ENCODE data around the gene KCNIP1. TPM values are rescaled to one million over a fixed set of nuclear protein-coding genes. Genes with fewer than 3 reads are reported as not detected.

Gene KCNIP1
- total RNA-seq, 4 donors from 2014 or later, result 1.2 to 2.7 TPM; not detected in 2

DNA sequence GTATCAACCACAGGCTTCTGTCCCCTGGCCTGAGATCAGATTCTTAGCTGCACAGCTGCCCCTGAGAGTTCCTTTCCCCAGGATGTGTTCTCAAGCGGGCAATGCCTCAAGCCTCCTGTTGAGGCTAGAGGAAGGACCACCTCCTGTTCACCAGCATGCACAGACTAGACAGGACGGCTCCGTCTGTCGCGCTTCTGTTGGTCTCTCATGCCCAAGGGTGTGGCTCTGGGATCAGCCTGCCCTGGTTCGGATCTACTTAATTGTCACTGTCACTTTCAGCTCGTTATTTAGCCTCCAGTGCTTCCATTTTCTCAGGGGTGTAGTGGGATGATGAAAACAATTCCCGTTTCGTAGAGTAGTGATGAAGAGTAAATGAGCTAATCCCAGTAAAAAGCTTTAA, 103.1 kb downstream of the KCNIP1 start:
- no peak for DNase-seq
- WGBS, 2 donors (ENCODE audit: low coverage in 1 of 2), result 65 to 66% methylated on average over 6 to 9 of the region's 9 CpGs
- no peaks in the 10 kb centered on the region for H3K27me3 ChIP-seq
- in situ Hi-C loops (cut with MboI; ENCODE audit: low pct_ligation_motif_present in 1 of 4, low pct_unique_long_range_greater_than_20kb in 1 of 4, low sequenced_read_pairs in 3 of 4), result loop anchor here in 2 of 4 donors (25.0 kb wide), 2 partner anchors 170 to 370 kb away; partner anchors contain the start of gene C5orf58 (in 1 of the 2)
- H3K9me3 ChIP-seq, result no peaks in the 10 kb centered on the region
- intact Hi-C loops (cut with DNase I; ENCODE audit: low total_unique reads), result loop anchor here (10.0 kb wide), 1 partner anchor 1008 kb away; no protein-coding TSS in a partner anchor
- no peak overlapping the region for H3K4me3 ChIP-seq
- no peaks in the 10 kb centered on the region for H3K36me3 ChIP-seq
- no peak overlapping the region for H3K27ac ChIP-seq
- no peak for TF ChIP-seq CTCF (IDR thresholded peaks at IDR 0.05)
- no peak for TF ChIP-seq POLR2AphosphoS5 (IDR thresholded peaks at IDR 0.05)
- no peak for TF ChIP-seq POLR2A (IDR thresholded peaks at IDR 0.05)
- no peak for TF ChIP-seq EP300 (IDR thresholded peaks at IDR 0.05; ENCODE audit: low read depth)
- no peaks in the 10 kb centered on the region for H3K4me1 ChIP-seq

DNA sequence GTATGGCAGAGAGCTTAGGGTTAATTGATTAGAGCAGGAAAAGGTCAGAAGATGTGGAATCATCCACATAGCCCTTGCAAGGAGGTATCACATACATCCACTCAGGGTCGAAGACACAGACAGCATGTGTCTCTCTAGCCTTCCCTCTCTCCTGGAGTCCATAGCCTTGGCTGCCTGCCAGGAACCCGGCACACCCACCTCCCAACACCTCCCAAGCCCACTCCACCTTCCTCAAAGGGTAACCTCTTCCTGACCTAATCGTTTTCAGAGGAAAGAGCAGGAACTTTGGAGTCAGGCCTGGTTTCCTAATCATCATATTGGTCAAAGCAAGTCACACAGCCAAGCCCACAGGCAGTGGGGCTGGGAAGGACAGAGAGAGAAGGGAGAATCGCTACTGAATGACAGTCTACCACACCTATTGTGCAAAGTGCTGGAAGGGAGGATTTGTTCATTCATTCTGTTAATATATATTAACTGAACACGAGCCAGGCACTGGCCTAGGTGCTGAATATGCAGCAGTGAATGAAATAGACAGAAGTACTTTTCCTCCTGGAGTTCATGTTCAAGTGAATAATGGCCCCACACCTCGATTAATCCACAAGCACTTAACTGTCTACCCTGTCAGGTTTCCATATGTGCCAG, 107.8 kb downstream of the KCNIP1 start:
- 40% methylated on average over 6 of the region's 6 CpGs; no CpG with 5 or more reads in 1 of the 2 donors for WGBS, 2 donors (ENCODE audit: low coverage in 1 of 2)
- DNase-seq, result no peak
- TF ChIP-seq POLR2A (IDR thresholded peaks at IDR 0.05), result no peak
- TF ChIP-seq EP300 (IDR thresholded peaks at IDR 0.05; ENCODE audit: low read depth), result no peak
- TF ChIP-seq POLR2AphosphoS5 (IDR thresholded peaks at IDR 0.05), result no peak
- no peaks in the 10 kb centered on the region for H3K36me3 ChIP-seq
- no peak overlapping the region for H3K27ac ChIP-seq
- no peak overlapping the region for H3K4me3 ChIP-seq
- in situ Hi-C loops (cut with MboI; ENCODE audit: low pct_ligation_motif_present in 1 of 4, low pct_unique_long_range_greater_than_20kb in 1 of 4, low sequenced_read_pairs in 3 of 4), result loop anchor here in 2 of 4 donors (25.0 kb wide), 2 partner anchors 174 to 374 kb away; partner anchors contain the start of gene C5orf58 (in 1 of the 2)
- H3K4me1 ChIP-seq, result no peaks in the 10 kb centered on the region
- H3K9me3 ChIP-seq, result no peaks in the 10 kb centered on the region
- intact Hi-C loops (cut with DNase I; ENCODE audit: low total_unique reads), result no loop called here
- no peaks in the 10 kb centered on the region for H3K27me3 ChIP-seq

GRCh38 chr5:170612256-170612678, 108.4 kb downstream of the KCNIP1 start:
- Histone ChIP-seq H3K9me3 (no peaks in the 10 kb centered on the region), H3K36me3 (no peaks in the 10 kb centered on the region), H3K27me3 (no peaks in the 10 kb centered on the region), H3K27ac (no peak overlapping the region), H3K4me1 (no peaks in the 10 kb centered on the region), H3K4me3 (no peak overlapping the region)
- in situ Hi-C loops (cut with MboI; ENCODE audit: low pct_ligation_motif_present in 1 of 4, low pct_unique_long_range_greater_than_20kb in 1 of 4, low sequenced_read_pairs in 3 of 4) (loop anchor here in 2 of 4 donors (25.0 kb wide), 2 partner anchors 175 to 375 kb away; partner anchors contain the start of gene C5orf58 (in 1 of the 2)), intact Hi-C loops (cut with DNase I; ENCODE audit: low total_unique reads) (no loop called here)
- TF ChIP-seq CTCF (IDR thresholded peaks at IDR 0.05) (no peak), EP300 (IDR thresholded peaks at IDR 0.05; ENCODE audit: low read depth) (no peak), POLR2A (IDR thresholded peaks at IDR 0.05) (no peak), POLR2AphosphoS5 (IDR thresholded peaks at IDR 0.05) (no peak)
- 87% methylated on average over 6 of the region's 6 CpGs; no CpG with 5 or more reads in 1 of the 2 donors for WGBS, 2 donors (ENCODE audit: low coverage in 1 of 2)
- no peak for DNase-seq

GRCh38 chr5:170614065-170614490, 110.3 kb downstream of the KCNIP1 start:
- Histone ChIP-seq H3K27me3 (no peaks in the 10 kb centered on the region), H3K9me3 (no peaks in the 10 kb centered on the region), H3K4me1 (peaks cover 0 to 6% (median 0%) of the 10 kb centered on the region in 4 donors), H3K4me3 (no peak overlapping the region), H3K27ac (no peak overlapping the region), H3K36me3 (no peaks in the 10 kb centered on the region)
- DNase-seq, result no peak
- intact Hi-C loops (cut with DNase I; ENCODE audit: low total_unique reads), result no loop called here
- no peak for TF ChIP-seq POLR2AphosphoS5 (IDR thresholded peaks at IDR 0.05)
- no peak for TF ChIP-seq EP300 (IDR thresholded peaks at IDR 0.05; ENCODE audit: low read depth)
- 65% methylated on average over 5 of the region's 5 CpGs; no CpG with 5 or more reads in 1 of the 2 donors for WGBS, 2 donors (ENCODE audit: low coverage in 1 of 2)
- in situ Hi-C loops (cut with MboI; ENCODE audit: low pct_ligation_motif_present in 1 of 4, low pct_unique_long_range_greater_than_20kb in 1 of 4, low sequenced_read_pairs in 3 of 4), result loop anchor here in 2 of 4 donors (25.0 kb wide), 2 partner anchors 177 to 377 kb away; partner anchors contain the start of gene C5orf58 (in 1 of the 2)

GRCh38 chr5:170614720-170615119, 110.9 kb downstream of the KCNIP1 start:
- H3K9me3 ChIP-seq, result no peaks in the 10 kb centered on the region

More at GRCh38 chr5:170614720-170615119, 110.9 kb downstream of the KCNIP1 start:
- 78 to 100% methylated on average over 1 to 7 of the region's 7 CpGs for WGBS, 2 donors (ENCODE audit: low coverage in 1 of 2)
- H3K4me3 ChIP-seq, result no peak overlapping the region
- H3K4me1 ChIP-seq, result peaks cover 0 to 6% (median 0%) of the 10 kb centered on the region in 4 donors
- no peak overlapping the region for H3K27ac ChIP-seq
- in situ Hi-C loops (cut with MboI; ENCODE audit: low pct_ligation_motif_present in 1 of 4, low pct_unique_long_range_greater_than_20kb in 1 of 4, low sequenced_read_pairs in 3 of 4), result loop anchor here in 2 of 4 donors (25.0 kb wide), 2 partner anchors 177 to 377 kb away; partner anchors contain the start of gene C5orf58 (in 1 of the 2)
- no peak for DNase-seq
- H3K27me3 ChIP-seq, result no peaks in the 10 kb centered on the region
- TF ChIP-seq CTCF (IDR thresholded peaks at IDR 0.05) (no peak), POLR2AphosphoS5 (IDR thresholded peaks at IDR 0.05) (no peak), POLR2A (IDR thresholded peaks at IDR 0.05) (no peak), EP300 (IDR thresholded peaks at IDR 0.05; ENCODE audit: low read depth) (no peak)
- intact Hi-C loops (cut with DNase I; ENCODE audit: low total_unique reads), result no loop called here
- no peaks in the 10 kb centered on the region for H3K36me3 ChIP-seq

Measured in transverse colon (tissue), 4 donors.